Measurements from ENCODE around the gene MED26.
A peak's percentile ranks its signal among the peaks of the same experiment; 100 is the strongest.
"Not testable (repeated sequence)": the region's sequence is repeated elsewhere in the genome, so short reads cannot be mapped to it uniquely, and the experiment has no call there.

The MED26 gene

GRCh38 chr19:16628183-16628983, at the start of gene MED26:
MED26 (minus strand) TSS chr19:16628204; CDS start chr19:16627943, 261 bp downstream.
- DNase-seq (ENCODE audit: low read depth) = peak; percentile 51

DNA sequence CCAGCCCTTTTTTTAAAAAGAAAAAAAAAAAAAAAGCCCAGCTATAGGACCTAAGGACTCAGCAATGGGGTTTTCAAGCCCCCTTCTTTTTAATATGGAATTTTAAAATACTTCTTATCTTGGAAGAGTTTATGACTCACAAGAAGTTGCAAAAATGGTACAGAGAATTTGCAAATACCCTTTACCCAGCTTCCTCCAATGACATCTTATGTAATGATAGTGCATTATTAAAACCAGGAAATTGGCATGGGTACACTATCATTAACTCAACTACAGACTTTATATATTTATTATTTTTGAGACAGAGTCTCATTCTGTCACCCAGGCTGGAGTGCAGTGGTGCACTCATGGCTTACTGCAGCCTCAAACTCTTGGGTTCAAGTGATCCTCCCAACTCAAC, 49.1 kb upstream of the MED26 start:
- DNase-seq (ENCODE audit: low read depth) = no peak

- DNase-seq (ENCODE audit: low read depth) = no peak
These were observed 48.2 kb upstream of the MED26 start for GRCh38 chr19:16676101-16676798.

DNA sequence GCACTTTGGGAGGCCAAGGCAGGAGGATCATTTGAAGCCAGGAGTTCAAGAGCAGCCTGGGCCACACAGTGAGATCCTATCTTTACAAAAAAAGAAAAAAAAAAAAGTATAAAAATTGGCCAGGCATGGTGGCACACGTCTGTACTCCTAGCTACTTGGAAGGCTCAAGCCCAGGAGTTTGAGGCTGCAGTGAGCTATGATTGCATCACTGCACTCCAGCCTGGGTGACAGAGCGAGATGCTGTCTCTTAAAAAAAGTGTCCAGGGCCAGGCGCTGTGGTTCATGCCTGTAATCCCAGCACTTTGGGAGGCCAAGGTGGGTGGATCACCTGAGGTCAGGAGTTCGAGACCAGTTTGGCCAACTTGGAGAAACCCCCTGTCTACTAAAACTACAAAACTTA, 45.8 kb upstream of the MED26 start:
- DNase-seq (ENCODE audit: low read depth) = not testable (repeated sequence)

DNA sequence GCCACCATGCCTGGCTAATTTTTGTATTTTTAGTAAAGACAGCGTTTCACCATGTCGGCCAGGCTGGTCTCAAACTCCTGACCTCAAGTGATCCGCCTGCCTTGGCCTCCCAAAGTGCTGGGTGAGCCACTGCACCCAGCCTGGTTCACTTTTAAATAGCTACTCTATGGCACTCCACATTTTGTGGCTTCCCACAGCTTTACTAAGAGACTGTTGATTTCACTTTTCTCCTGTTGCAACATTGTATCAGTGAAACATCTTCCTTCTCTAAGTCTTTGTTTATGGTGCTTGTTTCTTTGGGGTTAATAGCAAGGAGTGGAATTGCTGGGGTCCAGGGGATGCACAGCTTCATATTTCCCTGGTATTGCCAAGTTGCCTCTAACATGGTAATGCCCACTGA, 45.2 kb upstream of the MED26 start:
- no peak for DNase-seq (ENCODE audit: low read depth)

GRCh38 chr19:16671652-16672274, 43.8 kb upstream of the MED26 start:
- no peak for DNase-seq (ENCODE audit: low read depth)

- no peak for DNase-seq (ENCODE audit: low read depth)
These were observed 42.3 kb upstream of the MED26 start for GRCh38 chr19:16670291-16670690.

- not testable (repeated sequence) for DNase-seq (ENCODE audit: low read depth)
These were observed 40.7 kb upstream of the MED26 start for GRCh38 chr19:16668702-16669101.

DNA sequence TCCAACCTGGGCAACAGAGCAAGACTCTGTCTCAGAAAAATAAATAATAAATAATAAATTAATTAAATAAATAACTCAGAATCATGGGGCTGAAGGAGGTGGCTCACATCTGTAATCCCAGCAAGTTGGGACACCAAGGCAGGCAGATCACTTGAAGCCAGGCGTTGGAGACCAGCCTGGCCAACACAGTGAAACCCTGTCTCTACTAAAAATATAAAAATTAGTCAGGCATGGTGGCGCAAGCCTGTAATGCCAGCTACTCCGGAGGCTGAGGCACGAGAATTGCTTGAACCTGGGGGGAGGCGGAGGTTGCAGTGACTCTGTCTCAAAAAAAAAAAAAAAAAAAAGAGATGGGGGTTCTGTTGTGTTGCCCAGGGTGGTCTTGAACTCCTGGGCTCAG, 40.2 kb upstream of the MED26 start:
- DNase-seq (ENCODE audit: low read depth) = no peak

- DNase-seq (ENCODE audit: low read depth) = no peak
These were observed 33.6 kb upstream of the MED26 start for GRCh38 chr19:16661480-16662034.

DNA sequence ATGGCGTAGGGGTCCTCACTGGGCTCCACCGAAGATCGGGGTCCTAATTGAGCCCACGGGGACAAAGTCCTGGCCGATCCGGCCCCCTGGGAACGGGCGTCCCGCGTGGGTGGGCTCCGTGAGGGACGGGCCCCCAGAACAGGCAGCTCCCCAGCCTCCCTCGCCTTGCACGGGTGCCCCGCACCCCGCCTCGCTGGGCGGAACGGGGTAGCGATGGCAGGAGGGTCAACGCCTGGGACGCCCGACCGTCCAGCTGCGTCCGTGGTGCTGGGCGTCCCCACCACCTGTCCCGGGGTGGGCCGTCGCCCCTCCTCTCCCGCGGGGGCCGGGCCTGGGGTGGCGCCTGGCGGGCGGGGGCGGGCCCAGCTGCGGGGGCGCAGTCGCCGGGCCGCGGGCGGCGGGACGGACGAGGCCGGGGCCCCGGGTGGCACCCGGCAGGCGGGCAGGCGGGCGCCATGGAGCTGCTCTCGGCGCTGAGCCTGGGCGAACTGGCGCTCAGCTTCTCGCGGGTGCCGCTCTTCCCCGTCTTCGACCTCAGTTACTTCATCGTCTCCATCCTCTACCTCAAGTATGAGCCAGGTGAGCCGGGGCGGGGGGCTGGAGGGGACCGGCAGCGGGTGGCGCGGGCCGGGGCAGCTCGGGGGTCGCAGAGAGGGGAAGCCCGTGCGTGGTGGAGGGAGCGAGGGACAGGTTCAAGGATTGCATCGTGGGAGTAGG, 32.9 kb upstream of the MED26 start, which contains the start of gene TMEM38A:
TMEM38A (plus strand) TSS at position 377 of the 717 bp plus-strand sequence; CDS start at position 456, 79 bp downstream.
- DNase-seq (ENCODE audit: low read depth) = no peak

DNA sequence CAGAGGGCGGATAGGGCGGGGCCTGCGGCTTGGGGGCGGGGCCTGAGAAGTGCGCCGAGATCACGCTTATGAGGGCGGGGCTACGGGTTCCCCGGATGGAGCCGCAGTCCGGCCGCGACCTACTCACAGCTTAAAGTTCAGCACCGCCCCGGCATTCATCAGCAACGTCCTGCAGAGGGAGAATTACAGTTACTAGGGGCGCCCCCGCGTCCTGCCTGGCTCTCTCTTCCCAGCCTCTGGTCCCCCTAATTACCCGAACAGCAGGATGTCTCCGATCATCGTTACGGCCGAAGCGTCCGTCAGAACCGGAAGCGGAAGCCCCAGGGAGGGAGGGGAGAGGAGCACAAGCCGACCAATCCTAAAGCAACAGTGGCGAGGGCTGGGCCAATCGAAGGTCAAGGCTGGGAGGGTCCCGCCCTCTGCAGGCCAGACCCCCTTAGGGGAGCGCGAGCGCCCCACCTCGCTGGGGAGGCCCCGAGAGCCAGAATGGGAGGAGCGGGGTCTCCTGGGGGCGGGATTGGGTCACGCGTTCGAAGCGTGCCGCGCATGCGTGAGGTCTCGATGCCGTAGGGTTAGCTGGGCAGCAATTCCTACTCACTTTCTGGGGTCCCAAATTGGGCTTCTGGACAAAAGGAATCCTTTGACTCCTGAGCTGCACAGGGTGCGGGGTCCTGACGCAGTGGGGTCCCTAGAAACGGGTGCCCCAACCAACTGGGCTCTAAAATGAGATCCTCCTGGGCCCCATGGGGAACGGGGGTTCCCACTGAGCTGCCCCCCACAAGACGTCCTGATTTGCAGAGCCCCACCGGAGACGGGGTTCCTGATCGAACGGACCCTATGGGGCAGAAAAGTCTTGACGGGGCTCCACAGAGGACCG, 32.1 kb upstream of the MED26 start, which contains the start of gene SMIM7:
SMIM7 (minus strand) TSS at position 313 of the 877 bp plus-strand sequence; CDS start at position 279, 34 bp downstream.
- DNase-seq (ENCODE audit: low read depth) = peak; percentile 93

DNA sequence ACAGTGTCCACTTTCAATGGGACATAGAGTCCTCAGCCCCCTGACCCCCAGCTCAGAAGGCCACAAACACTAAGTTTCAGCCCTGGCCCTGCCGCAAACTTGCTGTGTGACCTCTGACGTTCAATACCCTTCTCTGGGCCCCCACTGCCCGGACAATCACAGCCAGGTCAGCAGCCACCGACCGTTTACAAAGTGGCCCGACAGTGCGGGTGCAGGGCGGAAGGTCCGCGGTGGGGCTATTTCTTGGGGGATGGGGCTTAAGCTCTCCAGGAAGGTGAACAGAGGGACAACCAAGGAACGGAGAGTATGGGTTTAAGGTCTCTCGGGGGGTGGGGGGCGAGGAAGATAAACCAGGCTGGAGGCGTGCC, 31.4 kb upstream of the MED26 start:
- no peak for DNase-seq (ENCODE audit: low read depth)

DNA sequence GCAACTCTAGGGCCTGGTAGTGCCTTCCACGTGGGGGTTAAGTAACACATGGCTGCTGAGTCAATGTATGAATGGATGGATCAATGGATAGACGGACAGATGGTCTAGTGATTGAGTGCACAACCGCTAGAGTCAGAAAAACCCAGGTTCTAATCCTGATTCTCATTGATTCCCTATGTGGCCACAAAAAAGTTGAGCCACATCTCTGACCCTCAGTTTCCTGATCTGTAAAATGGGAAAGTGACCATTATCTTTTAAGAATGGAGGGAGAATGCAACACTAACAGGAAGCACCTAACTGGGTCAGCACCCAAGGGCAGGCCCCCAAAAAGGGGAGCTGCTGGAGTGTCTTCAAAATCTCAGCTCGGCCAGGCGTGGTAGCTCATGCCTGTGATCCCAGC, 29.4 kb upstream of the MED26 start:
- no peak for DNase-seq (ENCODE audit: low read depth)

DNA sequence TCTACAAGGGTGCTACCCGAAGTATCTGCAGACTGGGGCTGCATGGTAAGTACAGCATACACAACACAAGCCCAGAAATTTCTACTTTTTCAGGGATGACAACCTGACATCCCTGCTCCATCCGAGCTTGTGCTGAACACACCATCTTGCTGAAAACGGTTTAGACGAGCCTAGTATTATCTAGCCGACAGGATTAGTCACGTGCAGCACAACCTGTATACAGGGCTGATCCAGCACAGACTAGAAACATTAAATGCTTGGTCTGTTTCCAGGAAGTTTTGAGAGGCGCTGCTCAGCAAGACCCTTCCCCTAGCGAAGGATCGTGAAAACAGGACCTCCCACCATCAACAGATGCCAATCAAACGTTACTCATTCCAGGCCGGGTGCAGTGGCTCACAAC, 27.7 kb upstream of the MED26 start:
- no peak for DNase-seq (ENCODE audit: low read depth)

DNA sequence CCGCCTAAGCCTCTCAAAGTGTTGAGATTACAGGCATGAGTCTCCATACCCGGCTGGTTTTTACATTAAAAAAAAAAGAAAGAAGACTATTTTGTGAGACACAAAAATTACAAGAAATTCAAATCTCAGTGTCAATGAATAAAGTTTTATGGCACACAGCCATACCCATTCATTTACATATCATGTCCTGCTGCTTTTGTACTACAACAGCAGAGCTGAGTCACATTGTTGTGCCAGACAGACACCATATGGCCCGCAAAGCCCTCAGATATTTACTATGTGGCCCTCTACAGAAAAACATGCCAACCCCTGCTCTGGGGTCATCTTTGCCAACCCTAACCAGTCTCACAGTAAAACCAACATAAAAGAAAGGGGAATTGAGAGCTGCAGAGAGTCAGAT, 26.6 kb upstream of the MED26 start:
- DNase-seq (ENCODE audit: low read depth) = no peak

DNA sequence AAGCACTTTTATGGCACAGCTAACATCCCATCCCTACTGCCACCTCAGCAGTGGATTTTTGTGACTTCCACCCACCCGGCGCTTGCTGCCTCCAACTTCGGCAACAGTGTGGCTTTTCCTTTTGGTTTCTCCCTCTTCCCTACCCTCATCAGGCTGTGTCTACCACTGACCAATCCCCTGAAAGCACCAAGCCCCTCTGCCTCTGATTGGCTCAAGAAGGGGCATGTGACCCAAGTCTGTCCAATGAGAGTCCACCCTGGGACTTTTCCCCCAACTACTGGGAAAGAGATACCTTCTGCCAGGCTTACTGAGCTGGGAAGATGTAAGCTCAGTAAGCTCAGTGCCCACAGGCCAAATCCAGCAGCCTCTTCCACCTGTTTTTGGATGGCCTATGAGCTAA, 26.1 kb upstream of the MED26 start:
- DNase-seq (ENCODE audit: low read depth) = no peak

GRCh38 chr19:16652854-16653253, 24.9 kb upstream of the MED26 start:
- DNase-seq (ENCODE audit: low read depth) = no peak

DNA sequence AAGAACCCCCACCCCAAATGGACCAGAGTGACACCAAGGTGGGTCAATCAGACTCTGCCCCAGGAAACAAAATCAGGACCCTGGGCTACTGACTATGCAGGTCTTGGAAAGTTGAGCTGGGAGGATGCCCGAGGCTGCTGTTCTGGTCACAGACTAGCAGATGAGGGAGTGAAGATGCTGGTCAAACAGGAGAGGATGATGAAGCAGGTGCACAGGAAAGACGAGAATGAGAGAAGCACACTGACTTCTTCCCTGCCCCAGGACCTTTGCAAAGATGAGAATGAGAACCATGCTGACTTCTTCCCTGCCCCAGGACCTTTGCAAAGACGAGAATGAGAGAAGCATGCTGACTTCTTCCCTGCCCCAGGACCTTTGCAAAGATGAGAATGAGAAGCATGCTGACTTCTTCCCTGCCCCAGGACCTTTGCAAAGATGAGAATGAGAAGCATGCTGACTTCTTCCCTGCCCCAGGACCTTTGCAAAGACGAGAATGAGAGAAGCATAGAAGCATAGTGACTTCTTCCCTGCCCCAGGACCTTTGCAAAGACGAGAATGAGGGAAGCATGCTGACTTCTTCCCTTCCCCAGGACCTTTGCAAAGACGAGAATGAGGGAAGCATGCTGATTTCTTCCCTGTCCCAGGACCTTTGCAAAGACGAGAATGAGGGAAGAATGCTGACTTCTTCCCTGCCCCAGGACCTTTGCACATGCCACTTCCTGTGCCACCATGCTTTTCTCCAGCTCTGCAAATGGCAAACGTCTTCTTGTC, 23.6 kb upstream of the MED26 start:
- not testable (repeated sequence) for DNase-seq (ENCODE audit: low read depth)

- no peak for DNase-seq (ENCODE audit: low read depth)
These were observed 22.8 kb upstream of the MED26 start for GRCh38 chr19:16650821-16651220.

Data from GM04503 (cell line).